HuH-7 (cell line): ENCODE measurements around the gene ADH7.
"Not testable (repeated sequence)": the region's sequence is repeated elsewhere in the genome, so short reads cannot be mapped to it uniquely, and the experiment has no call there.

Experiments
- DNase-seq: peaks from one replicate; pipeline ENCODE4 v3.0.0; 2011; ENCODE audit warnings: low spot score

Gene ADH7

GRCh38 chr4:99379571-99379970, 55.6 kb downstream of the ADH7 start:
- DNase-seq, result no peak

GRCh38 chr4:99378876-99379275, 56.3 kb downstream of the ADH7 start:
- DNase-seq, result no peak

- not testable (repeated sequence) for DNase-seq
Observed at GRCh38 chr4:99377341-99377740, 57.8 kb downstream of the ADH7 start.

GRCh38 chr4:99372464-99372863, 62.7 kb downstream of the ADH7 start:
- not testable (repeated sequence) for DNase-seq

GRCh38 chr4:99367817-99368216, 67.3 kb downstream of the ADH7 start:
- not testable (repeated sequence) for DNase-seq

GRCh38 chr4:99366491-99366890, 68.7 kb downstream of the ADH7 start:
- no peak for DNase-seq

GRCh38 chr4:99362768-99363167, 72.4 kb downstream of the ADH7 start:
- DNase-seq, result no peak
